HG03139 (cell line): Measurements from ENCODE around the gene LYPD6.

Experiments used
- ATAC-seq: cut with Tn5 transposase; IDR thresholded peaks from one replicate; pipeline ENCODE4 v1.9.1; 2021; ENCODE audit not compliant: unreplicated experiment

Gene LYPD6

GRCh38 chr2:149448315-149448714 lies 117.9 kb downstream of the LYPD6 start:
- no peak for ATAC-seq

GRCh38 chr2:149449017-149449416 lies 118.6 kb downstream of the LYPD6 start:
- no peak for ATAC-seq

- no peak for ATAC-seq
Measured at GRCh38 chr2:149451417-149452165, 121.2 kb downstream of the LYPD6 start.

- ATAC-seq, result no peak
Measured at GRCh38 chr2:149456285-149456684, 125.9 kb downstream of the LYPD6 start.

GRCh38 chr2:149458502-149458901 lies 128.1 kb downstream of the LYPD6 start:
- ATAC-seq, result no peak

GRCh38 chr2:149463328-149464002 lies 133.1 kb downstream of the LYPD6 start:
- peak; percentile 90 for ATAC-seq

GRCh38 chr2:149464396-149464795 lies 134.0 kb downstream of the LYPD6 start:
- no peak for ATAC-seq

- ATAC-seq, result no peak
Measured at GRCh38 chr2:149465873-149466272, 135.5 kb downstream of the LYPD6 start.

GRCh38 chr2:149466635-149467034 lies 136.2 kb downstream of the LYPD6 start:
- ATAC-seq, result no peak

GRCh38 chr2:149467436-149467835 lies 137.0 kb downstream of the LYPD6 start:
- ATAC-seq, result no peak

GRCh38 chr2:149468636-149469035 lies 138.2 kb downstream of the LYPD6 start:
- ATAC-seq, result no peak

- ATAC-seq, result no peak
Measured at GRCh38 chr2:149470046-149470445, 139.7 kb downstream of the LYPD6 start.

- ATAC-seq, result no peak
Measured at GRCh38 chr2:149472413-149472812, 142.0 kb downstream of the LYPD6 start.

- no peak for ATAC-seq
Measured at GRCh38 chr2:149473068-149473467, 142.7 kb downstream of the LYPD6 start.

- ATAC-seq, result no peak
Measured at GRCh38 chr2:149473521-149473920, 143.1 kb downstream of the LYPD6 start.

- ATAC-seq, result no peak
Measured at GRCh38 chr2:149483004-149483605, 152.7 kb downstream of the LYPD6 start.

- ATAC-seq, result no peak
Measured at GRCh38 chr2:149486664-149487063, 156.3 kb downstream of the LYPD6 start.

- ATAC-seq, result no peak
Measured at GRCh38 chr2:149487189-149487588, 156.8 kb downstream of the LYPD6 start.

- no peak for ATAC-seq
Measured at GRCh38 chr2:149488706-149489440, 158.5 kb downstream of the LYPD6 start.

GRCh38 chr2:149489452-149489851 lies 159.1 kb downstream of the LYPD6 start:
- ATAC-seq, result no peak

- no peak for ATAC-seq
Measured at GRCh38 chr2:149490296-149490695, 159.9 kb downstream of the LYPD6 start.
